Keratinocyte (primary cell): ENCODE data around the gene RPL18.

Source experiments
- EZH2 ChIP-seq: IDR thresholded peaks from one replicate; pipeline ENCODE4 v1.6.1; 2012; ENCODE audit warnings: inconsistent platforms, mild to moderate bottlenecking, low read length, moderate library complexity
- TF ChIP-seq, protein P1 (sequence below), 3 experiments: IDR thresholded peaks in 1 of 3; conservative IDR thresholded peaks in 1 of 3; optimal IDR thresholded peaks in 1 of 3; 2 replicates in 2 of 3; 3 replicates in 1 of 3; pipeline versions ENCODE3 to v1.5.1; 2011; ENCODE audit warnings: low read length in 3 of 3, mild to moderate bottlenecking in 3 of 3, moderate library complexity in 2 of 3, control low read depth in 1 of 3, inconsistent platforms in 1 of 3; ENCODE audit not compliant: insufficient read depth in 2 of 3; ENCODE audit errors: extremely low read depth in 1 of 3

DNA sequence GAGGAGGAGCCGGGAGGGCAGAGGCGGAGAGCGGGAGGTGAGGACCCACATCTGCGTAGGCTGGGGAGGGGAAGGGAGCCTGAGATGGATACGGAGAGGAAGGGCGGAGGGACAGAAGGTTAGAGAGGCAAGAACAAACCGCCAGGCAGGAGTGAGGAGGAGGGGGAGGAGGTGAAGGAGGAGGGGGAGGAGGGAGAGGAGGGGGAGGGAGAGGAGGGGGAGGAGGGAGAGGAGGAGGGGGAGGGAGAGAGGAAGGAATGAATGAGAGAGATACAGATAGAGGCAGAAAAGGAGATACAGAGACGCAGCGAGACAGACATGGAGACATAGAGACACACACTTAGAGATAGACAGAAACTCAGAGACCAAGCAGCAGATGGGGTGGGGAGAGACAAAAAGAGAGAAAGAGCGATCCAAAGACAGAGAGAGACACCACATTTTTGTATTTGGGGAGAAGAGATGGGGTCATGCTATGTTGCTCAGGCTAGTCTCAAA, 27.8 kb upstream of the RPL18 start:
- TF ChIP-seq, protein P1, sequence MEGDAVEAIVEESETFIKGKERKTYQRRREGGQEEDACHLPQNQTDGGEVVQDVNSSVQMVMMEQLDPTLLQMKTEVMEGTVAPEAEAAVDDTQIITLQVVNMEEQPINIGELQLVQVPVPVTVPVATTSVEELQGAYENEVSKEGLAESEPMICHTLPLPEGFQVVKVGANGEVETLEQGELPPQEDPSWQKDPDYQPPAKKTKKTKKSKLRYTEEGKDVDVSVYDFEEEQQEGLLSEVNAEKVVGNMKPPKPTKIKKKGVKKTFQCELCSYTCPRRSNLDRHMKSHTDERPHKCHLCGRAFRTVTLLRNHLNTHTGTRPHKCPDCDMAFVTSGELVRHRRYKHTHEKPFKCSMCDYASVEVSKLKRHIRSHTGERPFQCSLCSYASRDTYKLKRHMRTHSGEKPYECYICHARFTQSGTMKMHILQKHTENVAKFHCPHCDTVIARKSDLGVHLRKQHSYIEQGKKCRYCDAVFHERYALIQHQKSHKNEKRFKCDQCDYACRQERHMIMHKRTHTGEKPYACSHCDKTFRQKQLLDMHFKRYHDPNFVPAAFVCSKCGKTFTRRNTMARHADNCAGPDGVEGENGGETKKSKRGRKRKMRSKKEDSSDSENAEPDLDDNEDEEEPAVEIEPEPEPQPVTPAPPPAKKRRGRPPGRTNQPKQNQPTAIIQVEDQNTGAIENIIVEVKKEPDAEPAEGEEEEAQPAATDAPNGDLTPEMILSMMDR (optimal IDR thresholded peaks at IDR 0.05 in 1 of 3, IDR thresholded peaks at IDR 0.05 in 1 of 3, conservative IDR thresholded peaks at IDR 0.05 in 1 of 3; ENCODE audit: extremely low read depth in 1 of 3, insufficient read depth in 2 of 3, low read length in 3 of 3), result no peak
- no peak for TF ChIP-seq EZH2
